ENCODE measurements around the gene MET. TPM values are rescaled to one million over a fixed set of nuclear protein-coding genes. Genes with fewer than 3 reads are reported as not detected.

The MET gene
- total RNA-seq, 1 experiment from 2014 or later: 5.0 TPM

DNA sequence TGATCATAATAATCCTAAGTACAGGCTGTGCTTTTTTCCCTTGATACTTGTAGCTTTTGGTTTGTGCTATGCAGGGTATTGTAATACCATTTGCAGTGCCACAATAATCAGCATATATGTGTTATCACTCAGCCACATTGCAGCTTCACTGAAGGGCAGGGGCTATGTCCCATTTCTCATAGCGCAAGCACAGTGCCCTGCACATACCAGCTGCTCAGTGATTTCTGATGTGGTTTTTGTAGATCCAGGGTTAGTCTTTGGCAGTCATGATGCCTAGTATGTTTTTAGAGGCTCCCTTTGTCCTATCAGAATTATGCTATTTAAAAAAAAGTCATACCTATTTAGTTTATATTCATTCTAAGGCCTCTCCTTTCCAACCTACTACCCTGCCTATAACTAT lies 25.8 kb downstream of the MET start:
- H2AK5ac ChIP-seq (ENCODE audit: insufficient read length, low read length): no peak overlapping the region
- no peak overlapping the region for H3K56ac ChIP-seq (ENCODE audit: insufficient read length, low read depth, low read length)
- H4K5ac ChIP-seq (ENCODE audit: insufficient read length, low read depth, low read length): no peak overlapping the region
- no peaks in the 10 kb centered on the region for H3K79me2 ChIP-seq (ENCODE audit: insufficient read depth, low read length)
- Mint-ChIP-seq H3K9me3 (no peaks in the 10 kb centered on the region), H3K4me3 (no peak overlapping the region), H3K27me3 (ENCODE audit: low read depth) (no peaks in the 10 kb centered on the region), H3K27ac (no peak overlapping the region), H3K36me3 (ENCODE audit: insufficient read depth in 1 of 3, low read depth in 3 of 3) (no peaks in the 10 kb centered on the region), H3K4me1 (peaks cover 11% of the 10 kb centered on the region in 2 experiments)
- no peak overlapping the region for H4K8ac ChIP-seq (replicated peaks; ENCODE audit: insufficient read length, low read depth, low read length)
- no peak overlapping the region for H3K9ac ChIP-seq (ENCODE audit: extremely low read depth, insufficient read length, low read length)
- no peak overlapping the region for H3K23ac ChIP-seq (ENCODE audit: insufficient read length, low read depth, low read length)
- no peak overlapping the region for H3T11ph ChIP-seq (ENCODE audit: low read length)
- H3K4ac ChIP-seq (ENCODE audit: low read depth, low read length): no peak overlapping the region
- DNase-seq: no peak
- H3K27me3 ChIP-seq (ENCODE audit: insufficient read depth, low read length): no peaks in the 10 kb centered on the region
- no CpG with 5 or more reads among the region's 1 CpG for WGBS (ENCODE audit: extremely low coverage, insufficient read length, low lambda C conversion rate)
- H3K4me1 ChIP-seq (ENCODE audit: insufficient read depth, low read length): no peaks in the 10 kb centered on the region
- no peaks in the 10 kb centered on the region for H4K20me1 ChIP-seq (ENCODE audit: control insufficient read depth, insufficient read depth, insufficient read length)
- no peaks in the 10 kb centered on the region for H3K23me2 ChIP-seq (ENCODE audit: insufficient read length, low read depth, low read length, poor library complexity, severe bottlenecking)
- no peaks in the 10 kb centered on the region for H3K79me1 ChIP-seq (ENCODE audit: insufficient read depth, low read depth, low read length, poor library complexity, severe bottlenecking)
- no peak overlapping the region for H3K18ac ChIP-seq (ENCODE audit: insufficient read length, low read depth, low read length)
- H2BK20ac ChIP-seq (ENCODE audit: low read depth, low read length, poor library complexity, severe bottlenecking): no peak overlapping the region
- H3K14ac ChIP-seq (ENCODE audit: insufficient read depth, low read length): no peak overlapping the region
- no peak overlapping the region for H2AFZ ChIP-seq (ENCODE audit: low read length)
- TF ChIP-seq, protein P1, sequence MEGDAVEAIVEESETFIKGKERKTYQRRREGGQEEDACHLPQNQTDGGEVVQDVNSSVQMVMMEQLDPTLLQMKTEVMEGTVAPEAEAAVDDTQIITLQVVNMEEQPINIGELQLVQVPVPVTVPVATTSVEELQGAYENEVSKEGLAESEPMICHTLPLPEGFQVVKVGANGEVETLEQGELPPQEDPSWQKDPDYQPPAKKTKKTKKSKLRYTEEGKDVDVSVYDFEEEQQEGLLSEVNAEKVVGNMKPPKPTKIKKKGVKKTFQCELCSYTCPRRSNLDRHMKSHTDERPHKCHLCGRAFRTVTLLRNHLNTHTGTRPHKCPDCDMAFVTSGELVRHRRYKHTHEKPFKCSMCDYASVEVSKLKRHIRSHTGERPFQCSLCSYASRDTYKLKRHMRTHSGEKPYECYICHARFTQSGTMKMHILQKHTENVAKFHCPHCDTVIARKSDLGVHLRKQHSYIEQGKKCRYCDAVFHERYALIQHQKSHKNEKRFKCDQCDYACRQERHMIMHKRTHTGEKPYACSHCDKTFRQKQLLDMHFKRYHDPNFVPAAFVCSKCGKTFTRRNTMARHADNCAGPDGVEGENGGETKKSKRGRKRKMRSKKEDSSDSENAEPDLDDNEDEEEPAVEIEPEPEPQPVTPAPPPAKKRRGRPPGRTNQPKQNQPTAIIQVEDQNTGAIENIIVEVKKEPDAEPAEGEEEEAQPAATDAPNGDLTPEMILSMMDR (conservative IDR thresholded peaks at IDR 0.05): no peak
- H4K91ac ChIP-seq (ENCODE audit: insufficient read length, low read depth, low read length): no peak overlapping the region
- H2BK12ac ChIP-seq (ENCODE audit: insufficient read length, low read depth, low read length): no peak overlapping the region
- no peak overlapping the region for H2BK120ac ChIP-seq (ENCODE audit: low read depth, low read length, poor library complexity, severe bottlenecking)
- H3K4me2 ChIP-seq (ENCODE audit: insufficient read depth, insufficient read length, low read length): no peak overlapping the region
- H3K9me3 ChIP-seq (ENCODE audit: control insufficient read depth, low read depth, low read length): no peaks in the 10 kb centered on the region
- no peak overlapping the region for H2BK15ac ChIP-seq (ENCODE audit: low read depth, low read length)
- no peak overlapping the region for H2BK5ac ChIP-seq (ENCODE audit: insufficient read length, low read length)
- H3K27ac ChIP-seq (ENCODE audit: insufficient read length, low read depth, low read length): no peak overlapping the region

All from H9 (cell line).